K562 (cell line): ENCODE data around the gene POU2F1.

ENCODE experiments used
- BRCA1 ChIP-seq, 2 experiments: fragments of 450-650 bp in 1 of 2; sonication (generic) in 1 of 2; formaldehyde crosslinking in 1 of 2; IDR thresholded peaks; 2 replicates each; pipeline versions ENCODE4 v1.5.0 to v1.6.1; 2017 to 2020; ENCODE audit warnings: mild to moderate bottlenecking in 1 of 2, missing genetic modification reagents in 1 of 2
- FOXP1 ChIP-seq: sonication (generic); formaldehyde crosslinking; IDR thresholded peaks from 2 replicates; pipeline ENCODE4 v1.8.0; 2022; ENCODE audit warnings: mild to moderate bottlenecking, missing genetic modification reagents
- JUNB ChIP-seq: fragments of 450-650 bp; formaldehyde crosslinking; conservative IDR thresholded peaks from 2 replicates; pipeline ENCODE4 v1.4.0; 2020; ENCODE audit warnings: mild to moderate bottlenecking
- MLX ChIP-seq, 2 experiments: fragments of 450-650 bp in 1 of 2; sonication (generic) in 1 of 2; formaldehyde crosslinking; conservative IDR thresholded peaks; 2 replicates each; pipeline versions ENCODE4 v1.4.0 to v1.8.1; 2020 to 2022; ENCODE audit warnings: mild to moderate bottlenecking in 1 of 2, missing genetic modification reagents in 1 of 2
- MTF1 ChIP-seq: fragments of 250-450 bp; sonication (Bioruptor Pico); IDR thresholded peaks from 2 replicates; pipeline ENCODE4 v1.9.0; 2021; ENCODE audit warnings: moderate library complexity, mild to moderate bottlenecking, inconsistent platforms, borderline replicate concordance
- MYC ChIP-seq, 2 experiments: fragments of 250-450 bp in 1 of 2; sonication (Bioruptor Pico) in 1 of 2; IDR thresholded peaks; 2 replicates each; pipeline versions ENCODE4 v1.5.1 to v1.6.1; 2012 to 2021; ENCODE audit warnings: low read depth in 2 of 2, borderline replicate concordance in 1 of 2, improper control_type of control experiment in 1 of 2, low read length in 1 of 2, mild to moderate bottlenecking in 1 of 2, moderate library complexity in 1 of 2
- POLR2A ChIP-seq: fragments of 450-650 bp; conservative IDR thresholded peaks from 2 replicates; pipeline ENCODE4 v1.6.1; 2016
- RAD21 ChIP-seq, 2 experiments: fragments of 250-450 bp in 1 of 2; fragments of 450-650 bp in 1 of 2; sonication (Bioruptor Pico) in 1 of 2; formaldehyde crosslinking in 1 of 2; IDR thresholded peaks in 1 of 2; conservative IDR thresholded peaks in 1 of 2; 2 replicates each; pipeline versions ENCODE4 v1.4.0 to v1.8.0; 2020 to 2022; ENCODE audit warnings: mild to moderate bottlenecking in 2 of 2, moderate library complexity in 1 of 2
- ZNF445 ChIP-seq: fragments of 250-450 bp; sonication (Bioruptor Pico); IDR thresholded peaks from 2 replicates; pipeline ENCODE4 v1.4.0; 2020; ENCODE audit warnings: low read depth, mild to moderate bottlenecking, moderate library complexity
- ZNF644 ChIP-seq: fragments of 200-800 bp; sonication (Bioruptor generic); IDR thresholded peaks from 2 replicates; pipeline ENCODE4 v1.6.1; 2016; ENCODE audit warnings: low read depth, missing genetic modification characterization, missing compliant biosample characterization
- TF ChIP-seq, protein P1 (sequence below), 3 experiments: IDR thresholded peaks in 2 of 3; conservative IDR thresholded peaks in 1 of 3; 2 replicates each; pipeline ENCODE4 v1.5.1; 2011 to 2012; ENCODE audit warnings: low read length in 3 of 3, mild to moderate bottlenecking in 3 of 3, control low read depth in 2 of 3, improper control_type of control experiment in 1 of 3, inconsistent platforms in 1 of 3, low read depth in 1 of 3, mixed read lengths in 1 of 3, moderate library complexity in 1 of 3; ENCODE audit not compliant: insufficient read depth in 2 of 3
- TF ChIP-seq, protein P2 (sequence below): fragments of 250-450 bp; sonication (Bioruptor Pico); IDR thresholded peaks from 2 replicates; pipeline ENCODE4 v1.4.0; 2020; ENCODE audit warnings: borderline replicate concordance

DNA sequence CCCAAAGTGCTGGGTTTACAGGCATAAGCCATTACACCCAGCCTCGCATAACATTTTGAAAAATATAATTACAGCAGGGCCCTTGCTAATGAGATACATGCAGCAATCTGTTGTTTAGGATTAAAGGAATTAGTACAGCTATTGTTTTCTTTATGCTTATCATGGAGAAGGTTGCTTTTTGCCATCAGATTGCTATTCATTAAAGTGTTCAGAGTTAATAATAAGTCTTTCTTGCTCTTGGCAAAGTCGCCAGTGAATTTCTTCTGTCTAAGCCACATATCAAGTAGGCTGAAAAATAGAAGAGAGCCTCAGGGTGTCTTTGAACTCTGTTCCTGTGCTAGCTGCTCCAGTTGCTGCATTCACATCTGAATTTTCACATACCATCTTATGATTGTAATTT, 144.1 kb downstream of the POU2F1 start:
- no peak for TF ChIP-seq POLR2A
- TF ChIP-seq, protein P1, sequence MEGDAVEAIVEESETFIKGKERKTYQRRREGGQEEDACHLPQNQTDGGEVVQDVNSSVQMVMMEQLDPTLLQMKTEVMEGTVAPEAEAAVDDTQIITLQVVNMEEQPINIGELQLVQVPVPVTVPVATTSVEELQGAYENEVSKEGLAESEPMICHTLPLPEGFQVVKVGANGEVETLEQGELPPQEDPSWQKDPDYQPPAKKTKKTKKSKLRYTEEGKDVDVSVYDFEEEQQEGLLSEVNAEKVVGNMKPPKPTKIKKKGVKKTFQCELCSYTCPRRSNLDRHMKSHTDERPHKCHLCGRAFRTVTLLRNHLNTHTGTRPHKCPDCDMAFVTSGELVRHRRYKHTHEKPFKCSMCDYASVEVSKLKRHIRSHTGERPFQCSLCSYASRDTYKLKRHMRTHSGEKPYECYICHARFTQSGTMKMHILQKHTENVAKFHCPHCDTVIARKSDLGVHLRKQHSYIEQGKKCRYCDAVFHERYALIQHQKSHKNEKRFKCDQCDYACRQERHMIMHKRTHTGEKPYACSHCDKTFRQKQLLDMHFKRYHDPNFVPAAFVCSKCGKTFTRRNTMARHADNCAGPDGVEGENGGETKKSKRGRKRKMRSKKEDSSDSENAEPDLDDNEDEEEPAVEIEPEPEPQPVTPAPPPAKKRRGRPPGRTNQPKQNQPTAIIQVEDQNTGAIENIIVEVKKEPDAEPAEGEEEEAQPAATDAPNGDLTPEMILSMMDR (IDR thresholded peaks at IDR 0.05 in 2 of 3, conservative IDR thresholded peaks at IDR 0.05 in 1 of 3; ENCODE audit: insufficient read depth in 2 of 3, low read depth in 1 of 3, low read length in 3 of 3), result no peak
- no peak for TF ChIP-seq ZNF644
- TF ChIP-seq, protein P2, sequence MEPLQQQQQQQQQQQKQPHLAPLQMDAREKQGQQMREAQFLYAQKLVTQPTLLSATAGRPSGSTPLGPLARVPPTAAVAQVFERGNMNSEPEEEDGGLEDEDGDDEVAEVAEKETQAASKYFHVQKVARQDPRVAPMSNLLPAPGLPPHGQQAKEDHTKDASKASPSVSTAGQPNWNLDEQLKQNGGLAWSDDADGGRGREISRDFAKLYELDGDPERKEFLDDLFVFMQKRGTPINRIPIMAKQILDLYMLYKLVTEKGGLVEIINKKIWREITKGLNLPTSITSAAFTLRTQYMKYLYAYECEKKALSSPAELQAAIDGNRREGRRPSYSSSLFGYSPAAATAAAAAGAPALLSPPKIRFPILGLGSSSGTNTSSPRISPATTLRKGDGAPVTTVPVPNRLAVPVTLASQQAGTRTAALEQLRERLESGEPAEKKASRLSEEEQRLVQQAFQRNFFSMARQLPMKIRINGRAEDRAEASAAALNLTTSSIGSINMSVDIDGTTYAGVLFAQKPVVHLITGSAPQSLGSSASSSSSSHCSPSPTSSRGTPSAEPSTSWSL (CRISPR knock-in tag), result no peak
- no peak for TF ChIP-seq BRCA1 (IDR thresholded peaks at IDR 0.05)
- TF ChIP-seq BRCA1 (CRISPR knock-in tag; IDR thresholded peaks at IDR 0.05), result no peak
- no peak for TF ChIP-seq MLX (CRISPR knock-in tag; conservative IDR thresholded peaks at IDR 0.05)
- TF ChIP-seq RAD21 (CRISPR knock-in tag; conservative IDR thresholded peaks at IDR 0.05 in 1 of 2, IDR thresholded peaks at IDR 0.05 in 1 of 2), result no peak
- TF ChIP-seq ZNF445 (CRISPR knock-in tag), result no peak
- TF ChIP-seq JUNB (CRISPR knock-in tag), result no peak
- no peak for TF ChIP-seq MYC (IDR thresholded peaks at IDR 0.05; ENCODE audit: low read depth, low read length)
- no peak for TF ChIP-seq MYC (CRISPR knock-in tag; IDR thresholded peaks at IDR 0.05; ENCODE audit: borderline replicate concordance, low read depth)
- no peak for TF ChIP-seq MTF1 (CRISPR knock-in tag)
- no peak for TF ChIP-seq FOXP1 (CRISPR knock-in tag)
